SK-N-SH (cell line): ENCODE data around the gene NAALADL2. TPM values are rescaled to one million over a fixed set of nuclear protein-coding genes. Genes with fewer than 3 reads are reported as not detected.

Source experiments
- CTCF ChIA-PET: fragments of 300-600, 350-600 bp; formaldehyde crosslinking; extraction: SDS; loops from one replicate; lab custom pipeline; 2021; lab: Yijun Ruan, JAX
- POLR2A ChIA-PET: fragments of 350-600 bp; sonication (Branson Sonifier 250); formaldehyde crosslinking; extraction: SDS; loops from one replicate; lab custom pipeline; 2020; ENCODE audit warnings: antibody characterized with exemption, inconsistent platforms; lab: Yijun Ruan, JAX
- DNase-seq: peaks from one replicate; pipeline ENCODE4 v3.0.0; 2012
- H2AFZ ChIP-seq: fragments of 200-600 bp; sonication (generic); 2 replicates; pipeline ENCODE4 v1.8.1; 2016; ENCODE audit warnings: antibody characterized with exemption, mild to moderate bottlenecking, low read depth
- H3F3A ChIP-seq: fragments of 200-600 bp; sonication (generic); replicated peaks from 2 replicates; pipeline ENCODE3; 2016; ENCODE audit warnings: antibody characterized with exemption, mild to moderate bottlenecking; ENCODE audit not compliant: insufficient read depth
- H3K27ac ChIP-seq, 2 experiments: fragments of 200-500 bp in 1 of 2; fragments of 200-600 bp in 1 of 2; sonication (Bioruptor generic) in 1 of 2; sonication (generic), shearing (Covaris generic) in 1 of 2; 2 replicates each; pipeline versions ENCODE4 v1.5.1 to v1.6.1; 2014 to 2016; ENCODE audit warnings: low read depth in 2 of 2, inconsistent platforms in 1 of 2, low read length in 1 of 2, mild to moderate bottlenecking in 1 of 2, mixed read lengths in 1 of 2
- H3K27me3 ChIP-seq: fragments of 200-600 bp; sonication (generic), shearing (Covaris generic); 2 replicates; pipeline ENCODE4 v1.6.1; 2016; ENCODE audit warnings: mixed run types; ENCODE audit not compliant: insufficient read depth
- H3K36me3 ChIP-seq, 2 experiments: fragments of 200-500 bp in 1 of 2; fragments of 200-600 bp in 1 of 2; sonication (Bioruptor generic) in 1 of 2; sonication (generic) in 1 of 2; replicated peaks in 1 of 2; 2 replicates each; pipeline versions ENCODE3 to v1.5.1; 2014 to 2016; ENCODE audit warnings: low read length in 1 of 2, mild to moderate bottlenecking in 1 of 2; ENCODE audit not compliant: insufficient read depth in 2 of 2, control insufficient read depth in 1 of 2
- H3K4me1 ChIP-seq, 2 experiments: fragments of 200-500 bp in 1 of 2; fragments of 200-600 bp in 1 of 2; sonication (Bioruptor generic) in 1 of 2; sonication (generic), shearing (Covaris generic) in 1 of 2; 2 replicates each; pipeline versions ENCODE4 v1.5.1 to v1.6.1; 2014 to 2016; ENCODE audit warnings: low read depth in 1 of 2, low read length in 1 of 2, mixed run types in 1 of 2; ENCODE audit not compliant: insufficient read depth in 2 of 2, control insufficient read depth in 1 of 2
- H3K4me2 ChIP-seq: fragments of 200-600 bp; sonication (generic), shearing (Covaris generic); 2 replicates; pipeline ENCODE4 v1.6.1; 2017; ENCODE audit warnings: mixed run types
- H3K4me3 ChIP-seq, 2 experiments: fragments of 200-500 bp in 1 of 2; fragments of 200-600 bp in 1 of 2; sonication (Bioruptor generic) in 1 of 2; sonication (generic), shearing (Covaris generic) in 1 of 2; 2 replicates each; pipeline versions ENCODE4 v1.5.1 to v1.8.1; 2014 to 2016; ENCODE audit warnings: low read depth in 2 of 2, inconsistent platforms in 1 of 2, low read length in 1 of 2, mild to moderate bottlenecking in 1 of 2, mixed read lengths in 1 of 2, moderate library complexity in 1 of 2
- H3K79me2 ChIP-seq: fragments of 200-600 bp; sonication (generic); 2 replicates; pipeline ENCODE4 v1.8.1; 2017; ENCODE audit warnings: mild to moderate bottlenecking; ENCODE audit not compliant: insufficient read depth
- H3K9ac ChIP-seq: fragments of 200-600 bp; sonication (generic); 2 replicates; pipeline ENCODE4 v1.6.1; 2017; ENCODE audit warnings: mixed run types
- H3K9me2 ChIP-seq: fragments of 200-600 bp; sonication (generic); 2 replicates; pipeline ENCODE4 v1.6.1; 2017; ENCODE audit warnings: mixed run types
- H3K9me3 ChIP-seq: fragments of 200-600 bp; sonication (generic); 2 replicates; pipeline ENCODE4 v1.6.1; 2017; ENCODE audit warnings: mixed run types, mild to moderate bottlenecking, moderate library complexity
- H4K20me1 ChIP-seq: fragments of 200-600 bp; sonication (generic); 2 replicates; pipeline ENCODE4 v1.6.1; 2017; ENCODE audit warnings: mild to moderate bottlenecking, mixed run types; ENCODE audit not compliant: insufficient read depth
- CHD2 ChIP-seq: fragments of 150-350 bp; IDR thresholded peaks from 2 replicates; pipeline ENCODE4 v1.6.1; 2018; ENCODE audit warnings: low read length; ENCODE audit not compliant: partially characterized antibody
- EP300 ChIP-seq, 2 experiments: IDR thresholded peaks; 2 replicates each; pipeline versions ENCODE4 v1.4.0 to v1.6.1; 2012; ENCODE audit warnings: borderline replicate concordance in 1 of 2, low read depth in 1 of 2, low read length in 1 of 2
- FOSL2 ChIP-seq: IDR thresholded peaks from 2 replicates; pipeline ENCODE4 v1.4.0; 2012; ENCODE audit warnings: low read depth, mild to moderate bottlenecking, moderate library complexity, borderline replicate concordance
- FOXM1 ChIP-seq: IDR thresholded peaks from 2 replicates; pipeline ENCODE4 v1.4.0; 2012; ENCODE audit warnings: low read depth, mild to moderate bottlenecking
- JUND ChIP-seq: IDR thresholded peaks from 2 replicates; pipeline ENCODE4 v1.4.0; 2012
- MEF2A ChIP-seq: IDR thresholded peaks from 2 replicates; pipeline ENCODE4 v1.4.0; 2012; ENCODE audit warnings: low read depth, borderline replicate concordance
- MXI1 ChIP-seq: IDR thresholded peaks from 2 replicates; pipeline ENCODE4 v1.6.1; 2012; ENCODE audit warnings: mild to moderate bottlenecking, low read depth, low read length, improper control_type of control experiment
- NFIC ChIP-seq: IDR thresholded peaks from 2 replicates; pipeline ENCODE4 v1.4.0; 2012; ENCODE audit warnings: borderline replicate concordance
- NRF1 ChIP-seq: IDR thresholded peaks from 2 replicates; pipeline ENCODE4 v1.6.1; 2012; ENCODE audit warnings: low read depth, mild to moderate bottlenecking, low read length
- RAD21 ChIP-seq: IDR thresholded peaks from 2 replicates; pipeline ENCODE4 v1.6.1; 2012; ENCODE audit warnings: mild to moderate bottlenecking, low read length
- RXRA ChIP-seq: IDR thresholded peaks from 2 replicates; pipeline ENCODE4 v1.4.0; 2012; ENCODE audit warnings: low read depth, mild to moderate bottlenecking, borderline replicate concordance
- SMC3 ChIP-seq: IDR thresholded peaks from 2 replicates; pipeline ENCODE4 v1.6.1; 2012; ENCODE audit warnings: low read depth, low read length, improper control_type of control experiment
- TCF12 ChIP-seq: IDR thresholded peaks from 2 replicates; pipeline ENCODE4 v1.4.0; 2012
- YY1 ChIP-seq: IDR thresholded peaks from 2 replicates; pipeline ENCODE4 v1.4.0; 2012; ENCODE audit warnings: low read depth, mild to moderate bottlenecking
- whole genome bisulfite sequencing: methylation state at CpG from one replicate; pipeline ENCODE4 v1.1.6; 2017; ENCODE audit warnings: low lambda C conversion rate; 5-methylcytosine and 5-hydroxymethylcytosine counted together
- polyA plus RNA-seq, 3 experiments: library from polyadenylated mRNA; depleted of rRNA; stranded (reverse); fragments of >200 nt; gene quantifications; 2 replicates each; pipeline ENCODE4 v1.2.3, GENCODE V29; 2012
- TF ChIP-seq, protein P1 (sequence below): IDR thresholded peaks from 2 replicates; pipeline ENCODE4 v1.4.0; 2012; ENCODE audit warnings: low read depth, borderline replicate concordance
- TF ChIP-seq, protein P2 (sequence below): IDR thresholded peaks from 2 replicates; pipeline ENCODE4 v1.6.1; 2012; ENCODE audit warnings: mild to moderate bottlenecking, low read depth, low read length, moderate library complexity

Gene NAALADL2
- polyA plus RNA-seq, 1 of the 3 experiments (the other 2 are of a cell fraction): 1.2 TPM

DNA sequence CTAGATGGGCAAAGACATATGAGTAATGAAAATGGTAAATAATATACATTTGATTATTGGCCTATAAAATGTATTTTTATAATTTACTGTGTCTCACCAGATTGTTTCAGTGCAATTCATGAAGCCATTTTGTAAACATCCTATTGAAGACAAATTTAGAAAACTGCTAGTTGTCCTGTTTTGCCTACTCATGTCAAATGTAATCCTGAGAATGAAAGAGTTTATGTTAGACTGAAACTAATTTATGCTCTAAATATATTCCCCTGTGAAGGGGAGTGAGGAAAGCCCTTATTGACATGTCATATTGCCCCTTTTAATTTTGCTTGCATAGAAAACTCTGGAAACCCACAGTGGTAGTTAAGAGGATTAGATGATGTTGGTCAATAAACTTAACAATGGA, 610.0 kb downstream of the NAALADL2 start:
- Histone ChIP-seq H3K9ac (no peak overlapping the region), H3K4me1 (no peaks in the 10 kb centered on the region), H3K4me3 (no peak overlapping the region), H3F3A (no peaks in the 10 kb centered on the region), H3K9me3 (no peaks in the 10 kb centered on the region), H3K79me2 (no peaks in the 10 kb centered on the region), H3K4me2 (no peak overlapping the region), H3K27me3 (no peaks in the 10 kb centered on the region), H3K9me2 (no peaks in the 10 kb centered on the region)
- no peak for DNase-seq
- TF ChIP-seq TCF12 (no peak), NRF1 (no peak), JUND (no peak), FOSL2 (no peak), EP300 (IDR thresholded peaks at IDR 0.05; ENCODE audit: borderline replicate concordance in 1 of 2, low read depth in 1 of 2, low read length in 1 of 2) (no peak), MEF2A (no peak), CHD2 (no peak), NFIC (no peak), YY1 (no peak)
- TF ChIP-seq, protein P1, sequence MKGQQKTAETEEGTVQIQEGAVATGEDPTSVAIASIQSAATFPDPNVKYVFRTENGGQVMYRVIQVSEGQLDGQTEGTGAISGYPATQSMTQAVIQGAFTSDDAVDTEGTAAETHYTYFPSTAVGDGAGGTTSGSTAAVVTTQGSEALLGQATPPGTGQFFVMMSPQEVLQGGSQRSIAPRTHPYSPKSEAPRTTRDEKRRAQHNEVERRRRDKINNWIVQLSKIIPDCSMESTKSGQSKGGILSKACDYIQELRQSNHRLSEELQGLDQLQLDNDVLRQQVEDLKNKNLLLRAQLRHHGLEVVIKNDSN: no peak
- TF ChIP-seq, protein P2, sequence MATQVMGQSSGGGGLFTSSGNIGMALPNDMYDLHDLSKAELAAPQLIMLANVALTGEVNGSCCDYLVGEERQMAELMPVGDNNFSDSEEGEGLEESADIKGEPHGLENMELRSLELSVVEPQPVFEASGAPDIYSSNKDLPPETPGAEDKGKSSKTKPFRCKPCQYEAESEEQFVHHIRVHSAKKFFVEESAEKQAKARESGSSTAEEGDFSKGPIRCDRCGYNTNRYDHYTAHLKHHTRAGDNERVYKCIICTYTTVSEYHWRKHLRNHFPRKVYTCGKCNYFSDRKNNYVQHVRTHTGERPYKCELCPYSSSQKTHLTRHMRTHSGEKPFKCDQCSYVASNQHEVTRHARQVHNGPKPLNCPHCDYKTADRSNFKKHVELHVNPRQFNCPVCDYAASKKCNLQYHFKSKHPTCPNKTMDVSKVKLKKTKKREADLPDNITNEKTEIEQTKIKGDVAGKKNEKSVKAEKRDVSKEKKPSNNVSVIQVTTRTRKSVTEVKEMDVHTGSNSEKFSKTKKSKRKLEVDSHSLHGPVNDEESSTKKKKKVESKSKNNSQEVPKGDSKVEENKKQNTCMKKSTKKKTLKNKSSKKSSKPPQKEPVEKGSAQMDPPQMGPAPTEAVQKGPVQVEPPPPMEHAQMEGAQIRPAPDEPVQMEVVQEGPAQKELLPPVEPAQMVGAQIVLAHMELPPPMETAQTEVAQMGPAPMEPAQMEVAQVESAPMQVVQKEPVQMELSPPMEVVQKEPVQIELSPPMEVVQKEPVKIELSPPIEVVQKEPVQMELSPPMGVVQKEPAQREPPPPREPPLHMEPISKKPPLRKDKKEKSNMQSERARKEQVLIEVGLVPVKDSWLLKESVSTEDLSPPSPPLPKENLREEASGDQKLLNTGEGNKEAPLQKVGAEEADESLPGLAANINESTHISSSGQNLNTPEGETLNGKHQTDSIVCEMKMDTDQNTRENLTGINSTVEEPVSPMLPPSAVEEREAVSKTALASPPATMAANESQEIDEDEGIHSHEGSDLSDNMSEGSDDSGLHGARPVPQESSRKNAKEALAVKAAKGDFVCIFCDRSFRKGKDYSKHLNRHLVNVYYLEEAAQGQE: no peak
- TF ChIP-seq, all 33 proteins: peak for 0
- H3K36me3 ChIP-seq: no peaks in the 10 kb centered on the region
- CTCF ChIA-PET: no interaction called here
- no peak overlapping the region for H2AFZ ChIP-seq
- no peaks in the 10 kb centered on the region for H4K20me1 ChIP-seq
- no peak overlapping the region for H3K27ac ChIP-seq
- POLR2A ChIA-PET: no interaction called here

DNA sequence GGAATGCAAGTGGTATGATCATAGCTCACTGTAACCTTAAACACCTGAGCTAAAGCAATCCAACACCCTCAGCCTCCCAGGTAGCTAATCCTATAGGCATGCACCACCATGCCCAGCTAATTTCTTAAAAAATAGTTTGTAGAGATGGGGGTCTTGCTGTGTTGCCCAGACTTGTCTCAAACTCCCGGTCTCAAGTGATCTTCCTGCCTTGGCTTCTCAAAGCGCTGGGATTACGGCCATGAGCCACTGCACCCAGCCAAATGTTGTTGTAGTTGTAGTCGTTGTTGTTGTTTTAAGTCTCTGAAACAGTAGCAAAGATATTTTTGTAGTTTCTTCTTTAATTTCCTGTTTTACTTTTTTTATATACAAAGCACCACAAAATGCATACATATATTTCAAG, 616.6 kb downstream of the NAALADL2 start:
- no peak overlapping the region for H3K4me2 ChIP-seq
- POLR2A ChIA-PET: no interaction called here
- no peaks in the 10 kb centered on the region for H4K20me1 ChIP-seq
- H3K36me3 ChIP-seq: no peaks in the 10 kb centered on the region
- WGBS: 86% methylated on average over 4 of the region's 4 CpGs
- no peaks in the 10 kb centered on the region for H3K9me3 ChIP-seq
- CTCF ChIA-PET: interaction anchor here (0.8 to 1.0 kb wide), 2 partner anchors 9 to 61 kb away, joined by 3 read pairs; no protein-coding TSS in a partner anchor
- H3K9me2 ChIP-seq: no peaks in the 10 kb centered on the region
- no peak overlapping the region for H3K27ac ChIP-seq
- H3K4me3 ChIP-seq: no peak overlapping the region
- no peak for TF ChIP-seq MEF2A
- TF ChIP-seq RAD21: no peak
- no peak for TF ChIP-seq SMC3
- no peak for TF ChIP-seq CHD2
- no peak for TF ChIP-seq FOXM1
- TF ChIP-seq, protein P2: no peak
- TF ChIP-seq EP300 (IDR thresholded peaks at IDR 0.05; ENCODE audit: borderline replicate concordance in 1 of 2, low read depth in 1 of 2, low read length in 1 of 2): no peak
- TF ChIP-seq MXI1: no peak
- no peak for TF ChIP-seq JUND
- TF ChIP-seq NRF1: no peak
- TF ChIP-seq RXRA: no peak
- no peak for TF ChIP-seq FOSL2
- no peaks in the 10 kb centered on the region for H3K79me2 ChIP-seq
- no peak for DNase-seq
- H3K27me3 ChIP-seq: no peaks in the 10 kb centered on the region
- H3K9ac ChIP-seq: no peak overlapping the region
- H2AFZ ChIP-seq: no peak overlapping the region
- H3K4me1 ChIP-seq: no peaks in the 10 kb centered on the region
- no peaks in the 10 kb centered on the region for H3F3A ChIP-seq
